ENCODE results near the gene EFEMP1. TPM values are rescaled to one million over a fixed set of nuclear protein-coding genes. Genes with fewer than 3 reads are reported as not detected.

Gene EFEMP1
- total RNA-seq, 1 experiment from 2014 or later = 86.3 TPM

- no peak overlapping the region for H3K4me3 ChIP-seq
- H4K20me1 ChIP-seq (ENCODE audit: insufficient read depth) = no peaks in the 10 kb centered on the region
- H3K27ac ChIP-seq = no peak overlapping the region
- no peak overlapping the region for H2AFZ ChIP-seq
- no peaks in the 10 kb centered on the region for H3K79me2 ChIP-seq (ENCODE audit: low read depth)
- no peaks in the 10 kb centered on the region for H3F3A ChIP-seq (ENCODE audit: insufficient read depth, low read depth)
- CTCF ChIA-PET = no interaction called here
- POLR2A ChIA-PET (ENCODE audit: unreplicated experiment) = interaction anchor here (0.9 kb wide), 1 partner anchor 14 kb away, joined by 6 read pairs; no protein-coding TSS in a partner anchor
- intact Hi-C loops (cut with micrococcal nuclease; ENCODE audit: unreplicated experiment) = no loop called here
- no peaks in the 10 kb centered on the region for H3K9me2 ChIP-seq (ENCODE audit: insufficient read depth)
- H3K9me3 ChIP-seq (ENCODE audit: insufficient read depth, low read depth) = no peaks in the 10 kb centered on the region
- H3K4me1 ChIP-seq (replicated peaks; ENCODE audit: insufficient read depth) = peaks cover 6% of the 10 kb centered on the region; the same call in 1 of the 2 replicates
- BruUV-seq (replicated peaks) = no TSS peak
- no peaks in the 10 kb centered on the region for H3K36me3 ChIP-seq (ENCODE audit: low read depth)
- DNase-seq = no peak
- TF ChIP-seq CTCF (conservative IDR thresholded peaks at IDR 0.05) (no peak), EZH2 (IDR thresholded peaks at IDR 0.05; ENCODE audit: low read depth) (no peak)
- H3K4me2 ChIP-seq = no peak overlapping the region
- peaks cover 22% of the 10 kb centered on the region; the same call in 1 of the 2 replicates for H3K27me3 ChIP-seq (ENCODE audit: insufficient read depth, low read depth)
These were observed 3.4 kb upstream of the EFEMP1 start for GRCh38 chr2:55926974-55927373.

GRCh38 chr2:55926246-55926645 lies 2.7 kb upstream of the EFEMP1 start:
- Histone ChIP-seq H3K4me3 (no peak overlapping the region), H3F3A (ENCODE audit: insufficient read depth, low read depth) (no peaks in the 10 kb centered on the region), H2AFZ (no peak overlapping the region), H3K27me3 (ENCODE audit: insufficient read depth, low read depth) (peaks cover 22% of the 10 kb centered on the region; the same call in 1 of the 2 replicates), H3K79me2 (ENCODE audit: low read depth) (no peaks in the 10 kb centered on the region), H3K36me3 (ENCODE audit: low read depth) (no peaks in the 10 kb centered on the region), H4K20me1 (ENCODE audit: insufficient read depth) (no peaks in the 10 kb centered on the region), H3K9me3 (ENCODE audit: insufficient read depth, low read depth) (no peaks in the 10 kb centered on the region), H3K9me2 (ENCODE audit: insufficient read depth) (no peaks in the 10 kb centered on the region), H3K27ac (no peak overlapping the region), H3K4me1 (replicated peaks; ENCODE audit: insufficient read depth) (peaks cover 6% of the 10 kb centered on the region; the same call in 1 of the 2 replicates), H3K4me2 (no peak overlapping the region)
- no peak for DNase-seq
- intact Hi-C loops (cut with micrococcal nuclease; ENCODE audit: unreplicated experiment) = no loop called here
- POLR2A ChIA-PET (ENCODE audit: unreplicated experiment) = interaction anchor here (0.9 kb wide), 1 partner anchor 15 kb away, joined by 6 read pairs; no protein-coding TSS in a partner anchor
- no TSS peak for BruUV-seq (replicated peaks)
- CTCF ChIA-PET = interaction anchor here (0.5 kb wide), 1 partner anchor 154 kb away, joined by 3 read pairs; no protein-coding TSS in a partner anchor
- no peak for TF ChIP-seq EZH2 (IDR thresholded peaks at IDR 0.05; ENCODE audit: low read depth)
- no peak for TF ChIP-seq CTCF (conservative IDR thresholded peaks at IDR 0.05)

- Histone ChIP-seq H3F3A (ENCODE audit: insufficient read depth, low read depth) (no peaks in the 10 kb centered on the region), H2AFZ (peak overlapping the region; percentile 89), H3K9me3 (ENCODE audit: insufficient read depth, low read depth) (no peaks in the 10 kb centered on the region), H4K20me1 (ENCODE audit: insufficient read depth) (no peaks in the 10 kb centered on the region), H3K79me2 (ENCODE audit: low read depth) (no peaks in the 10 kb centered on the region), H3K4me3 (peak overlapping the region; percentile 62), H3K9me2 (ENCODE audit: insufficient read depth) (no peaks in the 10 kb centered on the region), H3K27me3 (ENCODE audit: insufficient read depth, low read depth) (peaks cover 22% of the 10 kb centered on the region; the same call in 1 of the 2 replicates), H3K4me2 (peak overlapping the region; percentile 96), H3K4me1 (replicated peaks; ENCODE audit: insufficient read depth) (peaks cover 6% of the 10 kb centered on the region; the same call in 1 of the 2 replicates), H3K27ac (no peak overlapping the region), H3K36me3 (ENCODE audit: low read depth) (no peaks in the 10 kb centered on the region)
- ChIA-PET POLR2A (ENCODE audit: unreplicated experiment) (interaction anchor here (0.6 to 0.7 kb wide), 2 partner anchors 17 to 206 kb away, joined by 3 to 4 read pairs; no protein-coding TSS in a partner anchor), CTCF (interaction anchor here (1.5 kb wide), 1 partner anchor 152 kb away, joined by 4 read pairs; no protein-coding TSS in a partner anchor)
- BruUV-seq (replicated peaks) = no TSS peak
- no peak for DNase-seq
- TF ChIP-seq EZH2 (IDR thresholded peaks at IDR 0.05; ENCODE audit: low read depth) (no peak), CTCF (conservative IDR thresholded peaks at IDR 0.05) (no peak)
- intact Hi-C loops (cut with micrococcal nuclease; ENCODE audit: unreplicated experiment) = loop anchor here (1.0 to 5.0 kb wide), 4 partner anchors 34 to 152 kb away; no protein-coding TSS in a partner anchor
These were observed 370 bp upstream of the EFEMP1 start for GRCh38 chr2:55923982-55924321.

Measured in PC-9 (cell line).